A673 (cell line): ENCODE data around the gene SPECC1. TPM values are rescaled to one million over a fixed set of nuclear protein-coding genes. Genes with fewer than 3 reads are reported as not detected.
"Not testable (repeated sequence)": the region's sequence is repeated elsewhere in the genome, so short reads cannot be mapped to it uniquely, and the experiment has no call there.

ENCODE experiments used
- BruUV-seq: library from RNA; stranded (reverse); fragments of 400-500 nt; replicated peaks from 2 replicates; lab custom pipeline; 2021; lab: Mats Ljungman, UMichigan
- CTCF ChIA-PET: fragments of 300-600 bp; sonication (Branson Sonifier 250); formaldehyde crosslinking; loops from one replicate; lab custom pipeline; 2022; ENCODE audit warnings: antibody characterized with exemption; lab: Charles Lee
- POLR2A ChIA-PET: fragments of 300-600 bp; sonication (Branson Sonifier 250); formaldehyde crosslinking; loops from one replicate; lab custom pipeline; 2022; ENCODE audit warnings: antibody characterized with exemption; ENCODE audit not compliant: low non-redundant PET; lab: Charles Lee
- DNase-seq: peaks from one replicate; pipeline ENCODE4 v3.0.0-alpha.2; 2015; ENCODE audit warnings: low spot score
- H3K27ac ChIP-seq: fragments of 200-600 bp; sonication (generic); 2 replicates; pipeline ENCODE4 v1.5.1; 2016; ENCODE audit warnings: mixed run types, low read depth, mild to moderate bottlenecking, mixed read lengths, antibody characterized with exemption, low read length; ENCODE audit not compliant: poor library complexity, severe bottlenecking
- H3K27me3 ChIP-seq: fragments of 200-600 bp; sonication (generic); replicated peaks from 2 replicates; pipeline ENCODE4 v1.6.1; 2017; ENCODE audit warnings: mixed run types, low read depth, mild to moderate bottlenecking, mixed read lengths, antibody characterized with exemption, low read length; ENCODE audit not compliant: insufficient read depth, poor library complexity
- H3K36me3 ChIP-seq: fragments of 200-600 bp; sonication (generic); 2 replicates; pipeline ENCODE4 v1.6.1; 2016; ENCODE audit warnings: mixed run types, mild to moderate bottlenecking, mixed read lengths, antibody characterized with exemption, low read length; ENCODE audit not compliant: insufficient read depth, poor library complexity, severe bottlenecking
- H3K4me1 ChIP-seq: fragments of 200-600 bp; sonication (generic); 2 replicates; pipeline ENCODE4 v1.6.1; 2017; ENCODE audit warnings: mixed run types, mild to moderate bottlenecking, mixed read lengths, antibody characterized with exemption, low read length; ENCODE audit not compliant: insufficient read depth, poor library complexity, severe bottlenecking
- H3K4me3 ChIP-seq: fragments of 200-600 bp; sonication (generic); 2 replicates; pipeline ENCODE4 v1.5.1; 2016; ENCODE audit warnings: low read depth, mixed run types, mild to moderate bottlenecking, mixed read lengths, low read length; ENCODE audit not compliant: poor library complexity, severe bottlenecking
- H3K9me3 ChIP-seq: fragments of 200-600 bp; sonication (generic); 2 replicates; pipeline ENCODE4 v1.6.1; 2016; ENCODE audit warnings: mixed run types, low read depth, mild to moderate bottlenecking, mixed read lengths, antibody characterized with exemption, low read length; ENCODE audit not compliant: poor library complexity, severe bottlenecking
- intact Hi-C: fragments of 100-400 bp; cut with micrococcal nuclease; formaldehyde crosslinking; loops from one replicate; pipeline ENCODE4 v1.10.0; 2022; ENCODE audit not compliant: unreplicated experiment
- total RNA-seq: library from RNA; stranded (reverse); gene quantifications from 2 replicates; pipeline ENCODE4 v1.2.3, GENCODE V29; 2021

The SPECC1 gene
- total RNA-seq, 1 experiment from 2014 or later, result 5.8 TPM

GRCh38 chr17:20363846-20364245 is 354.7 kb downstream of the SPECC1 start:
- H3K27me3 ChIP-seq, H3K4me3 ChIP-seq, CTCF ChIA-PET, H3K36me3 ChIP-seq, H3K27ac ChIP-seq, DNase-seq, BruUV-seq, intact Hi-C loops, H3K9me3 ChIP-seq, H3K4me1 ChIP-seq: not testable (repeated sequence)
- POLR2A ChIA-PET, result interaction anchor here (0.6 kb wide), 1 partner anchor 310 kb away, joined by 7 read pairs; no protein-coding TSS in a partner anchor

Other genes starting within 250 kb of the SPECC1 start
- gene ULK2, start 141.4 kb upstream of the SPECC1 start, total RNA-seq, result 12.9 and 15.6 TPM in 2 replicates
- gene AKAP10, start 31.5 kb upstream of the SPECC1 start, total RNA-seq, result 36.8 and 37.4 TPM in 2 replicates